Activated CD8-positive, alpha-beta T cell treated with anti-CD3 and anti-CD28 coated beads, Interleukin-2, amount 10 ng/mL, durations not matched to agents 7 days and 5 days (primary cell): ENCODE measurements around the gene TREML1. TPM values are rescaled to one million over a fixed set of nuclear protein-coding genes. Genes with fewer than 3 reads are reported as not detected.

ENCODE experiments used
- ATAC-seq: fragments of 150-1000 bp; cut with Tn5 transposase; one replicate; pipeline ENCODE4 v1.10.0; 2021; ENCODE audit warnings: moderate library complexity
- CTCF ChIA-PET: fragments of 350-600 bp; sonication (Branson Sonifier 250); formaldehyde crosslinking; loops from one replicate; lab custom pipeline; 2021; ENCODE audit warnings: antibody characterized with exemption; lab: Charles Lee
- POLR2A ChIA-PET: fragments of 350-600 bp; sonication (Branson Sonifier 250); formaldehyde crosslinking; loops from one replicate; lab custom pipeline; 2021; ENCODE audit warnings: antibody characterized with exemption; lab: Charles Lee
- DNase-seq: peaks from one replicate; pipeline ENCODE4 v3.0.0-alpha.2; 2020
- H3K27ac Mint-ChIP-seq: one replicate; pipeline ENCODE4 v1.8.0; 2021; ENCODE audit warnings: mild to moderate bottlenecking, mixed read lengths
- H3K27me3 Mint-ChIP-seq: one replicate; pipeline ENCODE4 v1.8.0; 2021; ENCODE audit warnings: low read depth, mixed read lengths
- H3K36me3 Mint-ChIP-seq: one replicate; pipeline ENCODE4 v1.8.0; 2021; ENCODE audit warnings: low read depth, mixed read lengths
- H3K4me1 Mint-ChIP-seq: one replicate; pipeline ENCODE4 v1.8.0; 2021; ENCODE audit warnings: low read depth, mixed read lengths
- H3K4me3 Mint-ChIP-seq: one replicate; pipeline ENCODE4 v1.8.0; 2021; ENCODE audit warnings: mild to moderate bottlenecking, mixed read lengths
- H3K9me3 Mint-ChIP-seq: one replicate; pipeline ENCODE4 v1.8.0; 2022; ENCODE audit warnings: mixed read lengths; ENCODE audit not compliant: insufficient read depth
- total RNA-seq, 2 experiments: library from RNA; stranded (reverse); gene quantifications; one replicate each; pipeline ENCODE4 v1.2.3, GENCODE V29; 2021

The TREML1 gene
- total RNA-seq = not detected

- Mint-ChIP-seq H3K36me3 (no peaks in the 10 kb centered on the region), H3K27ac (no peak within 1 kb of the TSS), H3K9me3 (no peaks in the 10 kb centered on the region), H3K4me3 (no peak within 1 kb of the TSS), H3K27me3 (peaks cover 19% of the 10 kb centered on the region), H3K4me1 (peaks cover 8% of the 10 kb centered on the region)
- ATAC-seq = no peak
- POLR2A ChIA-PET = no interaction called here
- DNase-seq = no peak
- CTCF ChIA-PET = interaction anchor here (1.3 kb wide), 1 partner anchor 153 kb away, joined by 3 read pairs; no protein-coding TSS in a partner anchor
Observed at GRCh38 chr6:41153992-41154625, at the start of gene TREML1. TSS of gene TREML1 (minus strand) at chr6:41154347. CDS start at chr6:41154288, 59 bp downstream.

- POLR2A ChIA-PET = interaction anchor here (0.6 to 2.1 kb wide), 2 partner anchors 10 to 147 kb away, joined by 3 to 10 read pairs; no protein-coding TSS in a partner anchor
- H3K27me3 Mint-ChIP-seq = no peaks in the 10 kb centered on the region
- H3K27ac Mint-ChIP-seq = peak overlapping the region; percentile 98
- H3K4me1 Mint-ChIP-seq = peaks cover 58% of the 10 kb centered on the region
- CTCF ChIA-PET = interaction anchor here (1.0 to 1.9 kb wide), 3 partner anchors 10 to 19 kb away, joined by 3 to 10 read pairs (median 7); no protein-coding TSS in a partner anchor
- peaks cover 10% of the 10 kb centered on the region for H3K9me3 Mint-ChIP-seq
- peak overlapping the region; percentile 74 for H3K4me3 Mint-ChIP-seq
- peaks cover 28% of the 10 kb centered on the region for H3K36me3 Mint-ChIP-seq
- DNase-seq (no peak), ATAC-seq (no peak)
Observed at GRCh38 chr6:41201764-41202173, 47.6 kb upstream of the TREML1 start.

GRCh38 chr6:41200901-41201763 is 47.0 kb upstream of the TREML1 start, which contains the start of gene TREML2:
TSS of gene TREML2 (minus strand) at chr6:41201149. CDS start at chr6:41201008, 141 bp downstream.
- peak; percentile 41 for ATAC-seq
- Mint-ChIP-seq H3K36me3 (peaks cover 33% of the 10 kb centered on the region), H3K4me3 (peak within 1 kb of the TSS; percentile 74), H3K27ac (peak within 1 kb of the TSS; percentile 98), H3K4me1 (peaks cover 64% of the 10 kb centered on the region), H3K27me3 (no peaks in the 10 kb centered on the region), H3K9me3 (peaks cover 9% of the 10 kb centered on the region)
- ChIA-PET CTCF (interaction anchor here (0.8 to 3.5 kb wide), 10 partner anchors 8 to 133 kb away, joined by 3 to 27 read pairs (median 6); partner anchors contain the start of gene NFYA), POLR2A (interaction anchor here (0.6 to 3.3 kb wide), 12 partner anchors 9 to 147 kb away, joined by 3 to 20 read pairs (median 4); partner anchors contain the start of genes NFYA and OARD1)
- DNase-seq = peak; percentile 53

GRCh38 chr6:41200296-41200900 is 46.3 kb upstream of the TREML1 start:
- peaks cover 6% of the 10 kb centered on the region for H3K9me3 Mint-ChIP-seq
- peak overlapping the region; percentile 74 for H3K4me3 Mint-ChIP-seq
- H3K4me1 Mint-ChIP-seq = peaks cover 68% of the 10 kb centered on the region
- H3K27me3 Mint-ChIP-seq = no peaks in the 10 kb centered on the region
- peak overlapping the region; percentile 98 for H3K27ac Mint-ChIP-seq
- ChIA-PET CTCF (interaction anchor here (0.8 to 3.5 kb wide), 10 partner anchors 9 to 134 kb away, joined by 3 to 27 read pairs (median 6); partner anchors contain the start of gene NFYA), POLR2A (interaction anchor here (0.6 to 3.3 kb wide), 12 partner anchors 8 to 134 kb away, joined by 3 to 20 read pairs (median 4); partner anchors contain the start of genes NFYA and OARD1)
- peak; percentile 66 for ATAC-seq
- peak; percentile 78 for DNase-seq
- H3K36me3 Mint-ChIP-seq = peaks cover 39% of the 10 kb centered on the region

GRCh38 chr6:41199552-41200246 is 45.6 kb upstream of the TREML1 start:
- peak; percentile 51 for DNase-seq
- ChIA-PET POLR2A (interaction anchor here (0.6 to 3.3 kb wide), 10 partner anchors 8 to 134 kb away, joined by 3 to 20 read pairs (median 4); partner anchors contain the start of genes NFYA and OARD1), CTCF (interaction anchor here (0.6 to 3.5 kb wide), 10 partner anchors 8 to 172 kb away, joined by 3 to 27 read pairs (median 6); partner anchors contain the start of gene NFYA)
- Mint-ChIP-seq H3K9me3 (no peaks in the 10 kb centered on the region), H3K36me3 (peaks cover 42% of the 10 kb centered on the region), H3K27me3 (no peaks in the 10 kb centered on the region), H3K27ac (peak overlapping the region; percentile 98), H3K4me1 (peaks cover 75% of the 10 kb centered on the region), H3K4me3 (peak overlapping the region; percentile 74)
- peak; percentile 56 for ATAC-seq

- Mint-ChIP-seq H3K27ac (peak overlapping the region; percentile 54), H3K4me1 (peaks cover 78% of the 10 kb centered on the region), H3K36me3 (peaks cover 62% of the 10 kb centered on the region), H3K9me3 (no peaks in the 10 kb centered on the region), H3K4me3 (no peak overlapping the region), H3K27me3 (no peaks in the 10 kb centered on the region)
- ChIA-PET POLR2A (interaction anchor here (0.9 kb wide), 1 partner anchor 17 kb away, joined by 3 read pairs; no protein-coding TSS in a partner anchor), CTCF (interaction anchor here (0.8 to 2.3 kb wide), 6 partner anchors 15 to 130 kb away, joined by 3 to 20 read pairs (median 3); no protein-coding TSS in a partner anchor)
- no peak for ATAC-seq
- DNase-seq = no peak
Observed at GRCh38 chr6:41197234-41197633, 43.1 kb upstream of the TREML1 start.

GRCh38 chr6:41194386-41194785 is 40.2 kb upstream of the TREML1 start:
- Mint-ChIP-seq H3K27ac (peak overlapping the region; percentile 30), H3K9me3 (no peaks in the 10 kb centered on the region), H3K27me3 (no peaks in the 10 kb centered on the region), H3K4me1 (peaks cover 54% of the 10 kb centered on the region), H3K36me3 (peaks cover 82% of the 10 kb centered on the region), H3K4me3 (no peak overlapping the region)
- ATAC-seq = no peak
- ChIA-PET POLR2A (no interaction called here), CTCF (no interaction called here)
- no peak for DNase-seq

- H3K4me3 Mint-ChIP-seq = no peak overlapping the region
Observed at GRCh38 chr6:41193884-41194283, 39.7 kb upstream of the TREML1 start.

GRCh38 chr6:41193171-41193734 is 39.1 kb upstream of the TREML1 start:
- POLR2A ChIA-PET = no interaction called here
- CTCF ChIA-PET = no interaction called here
- peak overlapping the region; percentile 55 for H3K27ac Mint-ChIP-seq

More at GRCh38 chr6:41193884-41194283, 39.7 kb upstream of the TREML1 start:
- Mint-ChIP-seq H3K9me3 (no peaks in the 10 kb centered on the region), H3K27me3 (no peaks in the 10 kb centered on the region), H3K27ac (peak overlapping the region; percentile 30), H3K36me3 (peaks cover 83% of the 10 kb centered on the region), H3K4me1 (peaks cover 53% of the 10 kb centered on the region)
- ChIA-PET POLR2A (no interaction called here), CTCF (no interaction called here)
- ATAC-seq (no peak), DNase-seq (no peak)

GRCh38 chr6:41191569-41191968 is 37.4 kb upstream of the TREML1 start:
- ATAC-seq = peak; percentile 52
- Mint-ChIP-seq H3K9me3 (no peaks in the 10 kb centered on the region), H3K36me3 (peaks cover 65% of the 10 kb centered on the region), H3K27me3 (no peaks in the 10 kb centered on the region), H3K27ac (no peak overlapping the region), H3K4me1 (peaks cover 51% of the 10 kb centered on the region), H3K4me3 (no peak overlapping the region)
- POLR2A ChIA-PET = interaction anchor here (0.7 to 1.8 kb wide), 2 partner anchors 9 to 119 kb away, joined by 3 to 10 read pairs; partner anchors contain the start of genes NFYA and TREML2
- CTCF ChIA-PET = interaction anchor here (0.7 to 2.7 kb wide), 9 partner anchors 9 to 129 kb away, joined by 3 to 18 read pairs (median 4); partner anchors contain the start of gene TREML2
- peak; percentile 39 for DNase-seq

More at GRCh38 chr6:41193171-41193734, 39.1 kb upstream of the TREML1 start:
- DNase-seq (no peak), ATAC-seq (no peak)
- H3K27me3 Mint-ChIP-seq = no peaks in the 10 kb centered on the region
- H3K4me3 Mint-ChIP-seq = no peak overlapping the region
- H3K4me1 Mint-ChIP-seq = peaks cover 52% of the 10 kb centered on the region
- peaks cover 81% of the 10 kb centered on the region for H3K36me3 Mint-ChIP-seq
- no peaks in the 10 kb centered on the region for H3K9me3 Mint-ChIP-seq
